ENCODE data around the gene HOXD4. TPM values are rescaled to one million over a fixed set of nuclear protein-coding genes. Genes with fewer than 3 reads are reported as not detected.

Gene HOXD4
- polyA plus RNA-seq, 2 of the 4 experiments (the other 2 are of a cell fraction): 0.27 to 0.87 TPM

DNA sequence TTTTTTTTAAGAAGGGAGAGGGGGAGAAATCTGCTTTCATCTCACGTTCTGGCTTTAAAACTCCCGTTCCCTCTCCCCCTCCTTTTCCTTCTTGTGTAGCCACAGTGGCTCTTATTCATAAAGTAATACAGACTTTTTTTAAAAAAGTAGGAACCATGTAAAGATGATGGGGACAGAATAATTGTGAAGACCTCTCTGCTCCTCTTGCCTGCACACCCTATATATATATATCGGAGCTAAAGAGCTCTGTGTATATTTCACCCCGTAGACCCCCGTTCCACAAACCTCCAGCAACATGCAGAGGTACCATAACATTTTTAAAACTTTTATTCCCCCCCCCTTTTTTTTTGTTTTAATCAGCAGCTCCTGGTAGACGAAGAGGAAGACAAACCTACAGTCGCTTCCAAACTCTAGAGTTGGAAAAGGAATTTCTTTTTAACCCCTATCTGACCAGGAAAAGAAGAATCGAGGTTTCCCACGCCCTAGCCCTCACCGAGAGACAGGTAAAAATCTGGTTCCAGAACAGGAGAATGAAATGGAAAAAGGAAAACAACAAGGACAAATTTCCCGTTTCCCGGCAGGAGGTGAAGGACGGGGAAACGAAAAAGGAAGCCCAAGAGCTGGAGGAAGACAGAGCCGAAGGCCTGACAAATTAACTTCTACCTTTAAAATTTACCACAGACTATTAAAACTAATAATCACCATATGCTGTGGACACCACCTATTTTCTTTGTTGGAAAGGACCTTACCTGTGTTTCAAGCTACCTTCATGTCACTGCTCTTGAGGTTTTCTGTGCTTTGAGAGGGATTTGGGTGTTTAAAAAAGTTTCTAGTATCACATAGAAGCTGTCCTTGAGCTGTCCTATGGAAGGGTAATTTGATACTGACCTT is 20.1 kb upstream of the HOXD4 start:
- CTCF ChIA-PET: interaction anchor here (0.8 to 9.5 kb wide), 13 partner anchors 8 to 1025 kb away, joined by 3 to 139 read pairs (median 3); no protein-coding TSS in a partner anchor
- WGBS (ENCODE audit: missing lambda C conversion rate): 79% methylated on average over 15 of the region's 15 CpGs
- POLR2A ChIA-PET: no interaction called here
- Histone ChIP-seq H3K27ac (peak overlapping the region; percentile 88 to 94), H3K9me3 (no peaks in the 10 kb centered on the region), H3K4me2 (peak overlapping the region; percentile 85), H3K4me3 (peak overlapping the region; percentile 81), H3K4me1 (peaks cover 10% of the 10 kb centered on the region; the same call in 2 of the 3 replicates)
- FAIRE-seq (no peak), DNase-seq (ENCODE audit: low read depth in 1 of 2, low spot score in 1 of 2) (no peak), ATAC-seq (no peak)
- TF ChIP-seq EHF (CRISPR knock-in tag; IDR thresholded peaks at IDR 0.05) (no peak), SMC3 (IDR thresholded peaks at IDR 0.05) (no peak), NPAS2 (CRISPR knock-in tag; IDR thresholded peaks at IDR 0.05; ENCODE audit: borderline replicate concordance) (no peak), RARB (CRISPR knock-in tag; IDR thresholded peaks at IDR 0.05) (no peak), RAD21 (conservative IDR thresholded peaks at IDR 0.05 in 1 of 2, IDR thresholded peaks at IDR 0.05 in 1 of 2) (no peak), MAFK (IDR thresholded peaks at IDR 0.05; ENCODE audit: partially characterized antibody) (no peak), JUNB (IDR thresholded peaks at IDR 0.05) (no peak), KDM1A (IDR thresholded peaks at IDR 0.05; ENCODE audit: low read depth) (no peak), HEYL (CRISPR knock-in tag; IDR thresholded peaks at IDR 0.05) (no peak), NFE2L2 (conservative IDR thresholded peaks at IDR 0.05; ENCODE audit: low read length) (no peak), ZNF302 (CRISPR knock-in tag; IDR thresholded peaks at IDR 0.05) (no peak), TFCP2L1 (CRISPR knock-in tag; IDR thresholded peaks at IDR 0.05) (no peak), EP300 (IDR thresholded peaks at IDR 0.05) (no peak), MAZ (IDR thresholded peaks at IDR 0.05; ENCODE audit: borderline replicate concordance, low read depth, low read length) (no peak), HOXA7 (CRISPR knock-in tag; IDR thresholded peaks at IDR 0.05) (no peak), HDAC2 (IDR thresholded peaks at IDR 0.05) (no peak), CEBPB (IDR thresholded peaks at IDR 0.05) (no peak), TP53 (CRISPR knock-in tag; IDR thresholded peaks at IDR 0.05) (no peak)
- TF ChIP-seq, protein P1, sequence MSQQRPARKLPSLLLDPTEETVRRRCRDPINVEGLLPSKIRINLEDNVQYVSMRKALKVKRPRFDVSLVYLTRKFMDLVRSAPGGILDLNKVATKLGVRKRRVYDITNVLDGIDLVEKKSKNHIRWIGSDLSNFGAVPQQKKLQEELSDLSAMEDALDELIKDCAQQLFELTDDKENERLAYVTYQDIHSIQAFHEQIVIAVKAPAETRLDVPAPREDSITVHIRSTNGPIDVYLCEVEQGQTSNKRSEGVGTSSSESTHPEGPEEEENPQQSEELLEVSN (IDR thresholded peaks at IDR 0.05; ENCODE audit: borderline replicate concordance, low read depth): no peak
- TF ChIP-seq, protein P2, sequence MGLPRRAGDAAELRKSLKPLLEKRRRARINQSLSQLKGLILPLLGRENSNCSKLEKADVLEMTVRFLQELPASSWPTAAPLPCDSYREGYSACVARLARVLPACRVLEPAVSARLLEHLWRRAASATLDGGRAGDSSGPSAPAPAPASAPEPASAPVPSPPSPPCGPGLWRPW (IDR thresholded peaks at IDR 0.05): no peak

DNA sequence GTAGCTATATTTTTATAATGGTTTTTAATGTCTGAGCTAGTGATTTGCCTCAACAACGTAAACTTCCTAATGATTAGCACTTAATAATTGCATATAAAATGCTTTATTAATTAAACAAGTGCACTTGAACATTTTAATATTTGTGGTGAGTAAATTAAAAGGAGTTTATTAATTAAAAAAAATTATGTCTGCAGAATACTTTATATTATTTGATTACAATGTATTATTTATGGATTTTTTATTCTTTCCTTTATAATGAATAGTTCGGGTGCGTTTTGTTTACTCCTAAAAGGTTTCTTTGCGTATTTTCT is 19.5 kb upstream of the HOXD4 start:
- FAIRE-seq: no peak
- H3K4me3 ChIP-seq: no peak overlapping the region
- ATAC-seq: no peak
- H3K27ac ChIP-seq: no peak overlapping the region
- TF ChIP-seq HOXA7 (CRISPR knock-in tag; IDR thresholded peaks at IDR 0.05) (no peak), KDM1A (IDR thresholded peaks at IDR 0.05; ENCODE audit: low read depth) (no peak), ZC3H11A (IDR thresholded peaks at IDR 0.05) (no peak), RARB (CRISPR knock-in tag; IDR thresholded peaks at IDR 0.05) (no peak), PHF8 (IDR thresholded peaks at IDR 0.05; ENCODE audit: borderline replicate concordance, low read depth) (no peak), NPAS2 (CRISPR knock-in tag; IDR thresholded peaks at IDR 0.05; ENCODE audit: borderline replicate concordance) (no peak), SMC3 (IDR thresholded peaks at IDR 0.05) (no peak), RFX5 (IDR thresholded peaks at IDR 0.05) (no peak), FOSL2 (IDR thresholded peaks at IDR 0.05) (no peak), FOSL2 (CRISPR knock-in tag; IDR thresholded peaks at IDR 0.05) (no peak)
- H3K4me1 ChIP-seq: peaks cover 10% of the 10 kb centered on the region; the same call in 2 of the 3 replicates
- H3K4me2 ChIP-seq: no peak overlapping the region
- no peaks in the 10 kb centered on the region for H3K9me3 ChIP-seq
- POLR2A ChIA-PET: no interaction called here
- no peak for DNase-seq (ENCODE audit: low read depth in 1 of 2, low spot score in 1 of 2)
- CTCF ChIA-PET: interaction anchor here (1.1 to 9.5 kb wide), 9 partner anchors 9 to 686 kb away, joined by 3 to 139 read pairs (median 6); no protein-coding TSS in a partner anchor
- WGBS (ENCODE audit: missing lambda C conversion rate): 91% methylated on average over 4 of the region's 4 CpGs
